Right lobe of liver (tissue), 6 donors: ENCODE measurements around the gene MPDZ. TPM values are rescaled to one million over a fixed set of nuclear protein-coding genes. Genes with fewer than 3 reads are reported as not detected.

Source experiments
- ATAC-seq, 4 donors: fragments of 200-7000 bp; cut with Tn5 transposase; one replicate each; pipeline ENCODE4 v1.9.1; 2020; ENCODE audit warnings: mild to moderate bottlenecking in 4 of 4, moderate library complexity in 4 of 4
- DNase-seq, 3 donors: peaks; one replicate each; pipeline ENCODE4 v3.0.0-alpha.2; 2020
- H3K27ac ChIP-seq, 3 donors: fragments of 200-600 bp; one replicate each; pipeline ENCODE4 v1.8.0; 2022
- H3K27me3 ChIP-seq, 2 donors: fragments of 200-600 bp; one replicate each; pipeline ENCODE4 v1.8.0; 2022
- H3K36me3 ChIP-seq, 4 donors: fragments of 200-600 bp; sonication (generic) in 1 of 4; one replicate each; pipeline versions ENCODE4 v1.5.1 to v1.8.0; 2017 to 2022; ENCODE audit warnings: control low read depth in 1 of 4
- H3K4me1 ChIP-seq, 4 donors: fragments of 200-600 bp; sonication (generic) in 1 of 4; one replicate each; pipeline versions ENCODE4 v1.5.1 to v1.8.0; 2017 to 2022; ENCODE audit warnings: control low read depth in 1 of 4
- H3K4me3 ChIP-seq, 3 donors: fragments of 200-600 bp; one replicate each; pipeline ENCODE4 v1.8.0; 2022
- H3K9me3 ChIP-seq, 4 donors: fragments of 200-600 bp; sonication (generic) in 1 of 4; one replicate each; pipeline versions ENCODE4 v1.5.1 to v1.8.0; 2017 to 2022; ENCODE audit warnings: control low read depth in 1 of 4
- CTCF ChIP-seq, 4 donors: fragments of 200-600 bp in 3 of 4; fragments of 450-650 bp in 1 of 4; IDR thresholded peaks; one replicate each; pipeline versions ENCODE4 v1.5.1 to v1.8.0; 2016 to 2022; ENCODE audit warnings: antibody characterized with exemption in 4 of 4, mild to moderate bottlenecking in 2 of 4
- POLR2A ChIP-seq: fragments of 450-650 bp; IDR thresholded peaks from one replicate; pipeline ENCODE4 v1.6.1; 2017; ENCODE audit warnings: antibody characterized with exemption, mild to moderate bottlenecking
- WGBS: methylation state at CpG from one replicate; pipeline ENCODE4 v1.1.6; 2018; ENCODE audit warnings: low coverage, low lambda C conversion rate; ENCODE audit not compliant: insufficient coverage; ENCODE audit errors: missing lambda C conversion rate; 5-methylcytosine and 5-hydroxymethylcytosine counted together
- intact Hi-C, 2 donors: fragments of 100-400 bp; cut with DNase I; formaldehyde crosslinking; loops; one replicate each; pipeline versions ENCODE4 v1.11.2 to v1.14.1; 2022
- total RNA-seq, 6 experiments: library from RNA; depleted of rRNA in 2 of 6; stranded (reverse); fragments of >200 nt in 2 of 6; fragmentation: NEBNext Ultra II Directional in 3 of 6; extraction: Animal tissue kit (Norgen Biotek cat#: 25700) in 3 of 6; gene quantifications; one replicate each; pipeline versions ENCODE4 v1.1.0 to v1.2.4, GENCODE V29; 2016 to 2023
- donor health status: DM: no; HTN: yes; CAD: no.
- donor health status: DM: no; HTN: no; CAD: no.
- donor health status: DM: no; HTN: no; CAD: no.
- donor health status: DM: no; HTN: yes; CAD: no.
- donor health status: DM: no; HTN: yes; CAD: no.

Gene MPDZ
- total RNA-seq, 6 experiments from 2014 or later: 29.3 to 62.8 (median 49.3) TPM

- peaks cover 0 to 16% (median 2%) of the 10 kb centered on the region in 4 donors for H3K4me1 ChIP-seq
- intact Hi-C loops: no loop called here
- H3K36me3 ChIP-seq: no peaks in the 10 kb centered on the region
Observed at GRCh38 chr9:13189362-13189761, 90.1 kb downstream of the MPDZ start.

GRCh38 chr9:13186774-13187173, 92.7 kb downstream of the MPDZ start:
- no peak for TF ChIP-seq CTCF (IDR thresholded peaks at IDR 0.05)
- TF ChIP-seq POLR2A: no peak
- Histone ChIP-seq H3K36me3 (no peaks in the 10 kb centered on the region), H3K4me1 (peaks cover 0 to 16% (median 2%) of the 10 kb centered on the region in 4 donors), H3K27ac (peak overlapping the region; percentile 66 to 79 (median 72)), H3K27me3 (no peaks in the 10 kb centered on the region), H3K9me3 (no peaks in the 10 kb centered on the region), H3K4me3 (peak overlapping the region; percentile 8 to 37 (median 15))
- intact Hi-C loops: no loop called here
- ATAC-seq: peak; percentile 58 to 72 (median 68)
- WGBS: 30% methylated on average over 5 of the region's 5 CpGs
- DNase-seq: no peak

More at GRCh38 chr9:13189362-13189761, 90.1 kb downstream of the MPDZ start:
- H3K9me3 ChIP-seq: no peaks in the 10 kb centered on the region
- no peaks in the 10 kb centered on the region for H3K27me3 ChIP-seq
- H3K4me3 ChIP-seq: no peak overlapping the region
- no peak for DNase-seq
- peak overlapping the region; percentile 18 to 38 (median 38) for H3K27ac ChIP-seq
- ATAC-seq: peak in 1 of 4 donors; percentile 12
- TF ChIP-seq CTCF (IDR thresholded peaks at IDR 0.05): no peak
- no peak for TF ChIP-seq POLR2A

- intact Hi-C loops: no loop called here
Observed at GRCh38 chr9:13186091-13186490, 93.4 kb downstream of the MPDZ start.

GRCh38 chr9:13181652-13182051, 97.8 kb downstream of the MPDZ start:
- Histone ChIP-seq H3K4me1 (peaks cover 0 to 4% (median 0%) of the 10 kb centered on the region in 4 donors), H3K36me3 (no peaks in the 10 kb centered on the region), H3K4me3 (no peak overlapping the region), H3K9me3 (no peaks in the 10 kb centered on the region), H3K27me3 (no peaks in the 10 kb centered on the region), H3K27ac (no peak overlapping the region)
- WGBS: 51% methylated on average over 2 of the region's 2 CpGs
- TF ChIP-seq POLR2A (no peak), CTCF (IDR thresholded peaks at IDR 0.05) (no peak)
- ATAC-seq (peak; percentile 55 to 79 (median 68)), DNase-seq (no peak)
- intact Hi-C loops: no loop called here

More at GRCh38 chr9:13186091-13186490, 93.4 kb downstream of the MPDZ start:
- TF ChIP-seq CTCF (IDR thresholded peaks at IDR 0.05): no peak
- no peak for TF ChIP-seq POLR2A
- ATAC-seq: no peak
- Histone ChIP-seq H3K36me3 (no peaks in the 10 kb centered on the region), H3K27me3 (no peaks in the 10 kb centered on the region), H3K27ac (peak overlapping the region in 1 of 3 donors; percentile 72), H3K9me3 (no peaks in the 10 kb centered on the region), H3K4me1 (peaks cover 0 to 16% (median 2%) of the 10 kb centered on the region in 4 donors), H3K4me3 (peak overlapping the region in 1 of 3 donors; percentile 37)
- DNase-seq: no peak
- WGBS: 43% methylated on average over 1 of the region's 1 CpG

- H3K4me1 ChIP-seq: peaks cover 0 to 11% (median 4%) of the 10 kb centered on the region in 4 donors
- DNase-seq (no peak), ATAC-seq (no peak)
- H3K4me3 ChIP-seq: no peak overlapping the region
- H3K36me3 ChIP-seq: no peaks in the 10 kb centered on the region
- no peak for TF ChIP-seq POLR2A
- TF ChIP-seq CTCF (IDR thresholded peaks at IDR 0.05): no peak
- H3K27ac ChIP-seq: no peak overlapping the region
- H3K27me3 ChIP-seq: no peaks in the 10 kb centered on the region
- intact Hi-C loops: no loop called here
- WGBS: 26% methylated on average over 3 of the region's 3 CpGs
- no peaks in the 10 kb centered on the region for H3K9me3 ChIP-seq
Observed at GRCh38 chr9:13179257-13179656, 100.2 kb downstream of the MPDZ start.
